GM19395 (cell line): ENCODE measurements around the gene CLDN14.

Experiments
- ATAC-seq: cut with Tn5 transposase; IDR thresholded peaks from one replicate; pipeline ENCODE4 v1.9.1; 2021; ENCODE audit warnings: mild to moderate bottlenecking, moderate library complexity; ENCODE audit not compliant: unreplicated experiment

CLDN14 gene, protein sequence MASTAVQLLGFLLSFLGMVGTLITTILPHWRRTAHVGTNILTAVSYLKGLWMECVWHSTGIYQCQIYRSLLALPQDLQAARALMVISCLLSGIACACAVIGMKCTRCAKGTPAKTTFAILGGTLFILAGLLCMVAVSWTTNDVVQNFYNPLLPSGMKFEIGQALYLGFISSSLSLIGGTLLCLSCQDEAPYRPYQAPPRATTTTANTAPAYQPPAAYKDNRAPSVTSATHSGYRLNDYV

DNA sequence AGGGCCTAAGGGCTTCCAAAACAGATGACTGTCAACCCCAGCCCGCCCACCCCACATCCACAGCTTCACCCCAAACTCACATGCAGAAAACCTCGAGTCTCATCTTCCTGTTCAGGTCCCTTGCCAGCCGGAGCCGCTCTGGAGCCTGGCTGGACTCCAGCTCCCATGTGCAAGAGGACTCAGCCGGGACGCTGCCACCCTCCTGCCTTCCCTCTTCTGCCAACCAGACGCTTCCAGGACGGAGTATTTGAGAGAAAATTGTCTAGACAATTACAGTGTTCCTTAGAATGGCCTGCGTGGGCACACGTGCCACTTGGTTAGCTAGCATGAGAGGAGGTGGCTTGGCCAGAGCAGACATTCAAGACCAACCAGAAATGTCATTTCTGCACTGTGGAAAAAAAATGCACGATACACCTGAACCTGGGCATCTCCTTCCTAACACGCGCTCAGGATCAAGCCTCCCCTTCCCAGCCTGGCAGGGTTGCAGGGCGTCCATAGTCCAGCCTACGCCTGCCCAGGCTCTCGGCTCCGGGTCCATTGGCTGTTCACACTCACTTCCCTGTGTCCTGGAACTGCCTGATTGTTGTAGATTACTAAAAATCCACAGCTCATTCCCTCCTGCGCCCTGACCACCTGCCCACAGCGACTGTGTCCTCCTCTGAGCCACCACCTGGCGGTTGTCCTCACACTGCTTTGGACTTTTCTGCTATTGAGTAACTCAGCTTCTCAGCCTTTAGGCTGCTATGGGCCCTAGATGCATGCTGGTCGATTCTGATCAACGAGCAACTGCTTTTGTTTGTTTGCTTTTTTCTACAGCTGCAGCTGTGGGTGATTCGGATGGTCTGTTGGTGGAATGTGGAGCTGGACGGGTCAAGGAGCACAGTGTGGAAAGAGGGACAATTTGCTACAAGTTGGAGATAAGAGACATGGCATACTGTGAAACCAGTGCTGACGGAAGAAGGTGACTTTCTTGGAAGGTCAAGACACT is at the start of gene CLDN14:
Gene CLDN14, minus strand, starts transcription at position 708 of the 988 bp plus-strand sequence. CDS start 18,427 bp downstream, outside the sequence.
- ATAC-seq = no peak

DNA sequence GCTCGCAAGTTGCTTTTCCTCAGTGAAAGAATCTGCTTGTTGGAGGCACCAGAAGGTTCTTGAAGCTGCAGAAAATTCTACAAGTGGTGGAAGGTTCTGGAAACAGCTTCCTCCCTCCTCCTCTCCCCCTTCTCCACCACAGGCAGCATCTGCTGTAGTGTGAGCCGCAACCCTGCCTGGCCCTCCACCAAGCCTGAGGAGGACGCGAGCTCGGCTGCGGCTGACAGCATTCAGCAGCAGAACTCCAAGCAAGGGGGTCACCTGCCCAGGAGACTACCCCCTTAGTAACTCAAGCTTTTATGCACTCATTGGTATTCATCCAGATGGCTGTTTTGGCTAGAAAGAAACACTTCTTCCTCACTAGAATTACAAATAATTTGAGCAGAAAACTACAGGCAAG is 48.8 kb upstream of the CLDN14 start:
- no peak for ATAC-seq

GRCh38 chr21:36527317-36527716 is 47.4 kb upstream of the CLDN14 start:
- ATAC-seq = no peak

DNA sequence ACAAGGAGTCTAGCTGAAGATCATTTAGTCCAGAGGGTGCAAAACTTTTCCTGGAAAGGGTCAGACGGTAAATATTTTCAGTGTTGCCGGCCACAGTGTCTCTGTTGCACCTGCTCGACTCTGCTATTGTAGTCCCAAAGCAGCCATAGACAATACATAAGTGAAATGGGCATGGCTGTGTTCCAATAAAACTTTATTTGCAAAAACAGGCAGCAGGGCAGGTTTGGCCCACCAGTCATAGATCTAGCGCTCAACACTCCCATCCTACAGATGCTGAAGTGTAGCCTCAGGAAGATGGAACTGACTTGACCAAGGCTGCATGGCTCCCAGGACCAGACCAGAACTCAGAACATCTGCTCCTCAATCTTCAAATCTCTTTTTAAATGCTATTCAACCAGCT is 46.2 kb upstream of the CLDN14 start:
- no peak for ATAC-seq

DNA sequence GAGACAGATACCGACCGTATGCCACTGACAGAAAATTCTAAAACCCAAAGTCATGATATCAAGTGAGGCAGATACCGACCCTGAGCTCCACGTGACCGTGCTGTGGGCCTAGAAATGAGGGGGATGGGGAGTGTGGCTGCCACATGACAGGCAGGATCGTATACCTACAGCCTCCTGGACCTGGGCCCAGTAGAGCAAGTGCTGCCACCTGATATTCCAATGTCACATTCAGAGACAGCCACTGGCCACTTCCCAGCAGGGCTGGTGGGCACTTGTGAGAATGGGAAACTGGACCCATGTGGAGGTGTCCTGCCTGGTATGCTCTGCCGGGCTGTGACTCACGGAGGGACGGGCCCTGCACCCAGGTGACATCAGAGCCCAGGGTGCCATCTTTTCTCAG is 44.6 kb upstream of the CLDN14 start:
- ATAC-seq = no peak

DNA sequence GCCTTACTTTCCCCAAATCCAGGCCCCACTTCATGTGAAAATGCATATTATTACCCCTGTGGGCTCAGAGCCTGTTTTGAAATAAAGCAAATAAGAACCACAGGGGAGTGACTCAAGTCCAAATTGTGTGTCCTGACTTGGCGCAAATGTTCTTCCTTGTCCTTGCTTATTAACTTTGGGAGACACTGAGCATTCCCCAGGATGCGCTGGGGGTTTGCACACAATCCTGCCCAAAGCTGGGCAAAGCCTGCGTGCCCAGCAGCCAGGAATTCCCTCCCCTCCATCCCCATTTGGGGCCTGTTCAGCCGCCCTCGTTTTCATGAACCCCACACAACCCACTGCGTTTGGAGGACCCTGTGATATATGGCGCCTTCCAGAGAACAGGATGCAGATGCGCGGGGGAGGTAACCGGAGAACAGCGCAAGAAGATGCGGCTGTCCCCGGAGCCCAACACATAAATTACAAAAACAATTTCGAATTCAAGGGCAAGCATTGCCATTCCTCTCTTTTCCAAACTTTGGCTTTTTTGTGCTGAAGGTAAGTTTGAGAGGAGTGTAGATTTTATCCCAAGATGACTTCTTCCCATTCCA is 42.4 kb upstream of the CLDN14 start:
- ATAC-seq = no peak

- no peak for ATAC-seq
Observed at GRCh38 chr21:36518883-36519492, 39.1 kb upstream of the CLDN14 start.

GRCh38 chr21:36517366-36518075 is 37.6 kb upstream of the CLDN14 start:
- ATAC-seq = no peak

DNA sequence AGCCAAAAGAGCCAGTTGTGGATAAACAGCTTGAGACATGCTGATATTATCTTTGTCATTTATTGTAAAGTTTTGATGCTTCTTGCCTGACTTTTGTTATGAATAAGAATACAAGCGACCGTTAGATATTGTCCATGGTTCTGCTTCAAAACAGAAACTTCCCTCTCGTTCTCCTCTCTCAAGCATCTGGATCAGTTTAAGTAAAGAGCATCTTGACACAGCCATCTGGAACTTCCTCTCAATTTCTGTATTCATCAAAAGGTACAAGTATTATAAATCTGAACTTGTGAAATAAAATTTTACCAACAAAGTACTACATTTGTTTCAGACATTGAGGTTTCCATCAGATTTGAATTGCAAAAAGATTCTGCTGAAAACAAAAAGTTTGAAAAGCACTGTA is 36.4 kb upstream of the CLDN14 start:
- no peak for ATAC-seq

DNA sequence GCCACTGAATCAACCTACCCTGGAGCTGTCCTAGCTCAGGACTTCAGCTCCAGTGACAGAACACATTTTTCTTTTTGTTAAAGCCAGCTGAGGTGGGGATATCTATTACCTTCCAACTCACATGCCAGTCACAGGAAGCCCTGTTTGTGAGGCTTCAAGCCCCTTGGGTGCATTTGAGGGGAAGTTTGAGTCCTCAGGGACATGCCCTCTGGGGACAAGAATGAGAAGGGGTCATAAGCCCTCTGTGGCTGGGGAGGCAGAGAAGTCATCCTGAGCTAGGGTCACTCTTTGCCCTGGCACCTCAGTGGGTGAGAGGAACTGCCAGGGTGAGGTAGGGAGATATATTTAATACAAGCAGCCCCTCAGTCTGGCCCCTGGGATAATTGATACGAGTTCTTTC is 33.5 kb upstream of the CLDN14 start:
- no peak for ATAC-seq

GRCh38 chr21:36512971-36513370 is 33.0 kb upstream of the CLDN14 start:
- no peak for ATAC-seq

- ATAC-seq = no peak
Observed at GRCh38 chr21:36511484-36512220, 31.7 kb upstream of the CLDN14 start.

- no peak for ATAC-seq
Observed at GRCh38 chr21:36510911-36511310, 31.0 kb upstream of the CLDN14 start.

GRCh38 chr21:36509973-36510664 is 30.2 kb upstream of the CLDN14 start:
- no peak for ATAC-seq

GRCh38 chr21:36508948-36509347 is 29.0 kb upstream of the CLDN14 start:
- ATAC-seq = no peak

DNA sequence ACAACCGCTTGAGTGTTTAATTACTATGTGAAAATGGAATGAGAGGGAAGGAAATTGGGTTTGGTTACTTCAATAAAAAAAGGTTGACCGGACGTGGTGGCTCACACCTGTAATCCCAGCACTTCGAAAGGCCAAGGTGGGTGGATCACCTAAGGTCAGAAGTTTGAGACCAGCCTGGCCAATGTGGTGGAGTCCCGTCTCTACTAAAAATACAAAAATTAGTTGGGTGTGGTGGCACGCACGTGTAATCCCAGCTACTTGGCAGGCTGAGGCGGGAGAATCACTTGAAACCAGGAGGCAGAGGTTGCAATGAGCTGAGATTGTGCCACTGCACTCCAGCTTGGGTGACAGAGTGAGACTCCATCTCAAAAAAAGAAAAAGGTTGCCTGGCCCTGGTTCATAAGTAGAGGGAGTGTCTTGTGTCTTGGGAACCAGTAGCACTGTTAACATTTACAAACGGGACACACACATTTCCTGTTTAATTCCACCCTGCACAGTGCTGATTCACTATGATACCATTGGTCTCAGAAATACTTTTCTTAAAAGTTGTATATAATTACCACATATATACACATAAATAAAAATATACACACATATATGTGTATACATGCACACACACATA is 27.6 kb upstream of the CLDN14 start:
- ATAC-seq = no peak

GRCh38 chr21:36506482-36506881 is 26.6 kb upstream of the CLDN14 start:
- ATAC-seq = no peak

DNA sequence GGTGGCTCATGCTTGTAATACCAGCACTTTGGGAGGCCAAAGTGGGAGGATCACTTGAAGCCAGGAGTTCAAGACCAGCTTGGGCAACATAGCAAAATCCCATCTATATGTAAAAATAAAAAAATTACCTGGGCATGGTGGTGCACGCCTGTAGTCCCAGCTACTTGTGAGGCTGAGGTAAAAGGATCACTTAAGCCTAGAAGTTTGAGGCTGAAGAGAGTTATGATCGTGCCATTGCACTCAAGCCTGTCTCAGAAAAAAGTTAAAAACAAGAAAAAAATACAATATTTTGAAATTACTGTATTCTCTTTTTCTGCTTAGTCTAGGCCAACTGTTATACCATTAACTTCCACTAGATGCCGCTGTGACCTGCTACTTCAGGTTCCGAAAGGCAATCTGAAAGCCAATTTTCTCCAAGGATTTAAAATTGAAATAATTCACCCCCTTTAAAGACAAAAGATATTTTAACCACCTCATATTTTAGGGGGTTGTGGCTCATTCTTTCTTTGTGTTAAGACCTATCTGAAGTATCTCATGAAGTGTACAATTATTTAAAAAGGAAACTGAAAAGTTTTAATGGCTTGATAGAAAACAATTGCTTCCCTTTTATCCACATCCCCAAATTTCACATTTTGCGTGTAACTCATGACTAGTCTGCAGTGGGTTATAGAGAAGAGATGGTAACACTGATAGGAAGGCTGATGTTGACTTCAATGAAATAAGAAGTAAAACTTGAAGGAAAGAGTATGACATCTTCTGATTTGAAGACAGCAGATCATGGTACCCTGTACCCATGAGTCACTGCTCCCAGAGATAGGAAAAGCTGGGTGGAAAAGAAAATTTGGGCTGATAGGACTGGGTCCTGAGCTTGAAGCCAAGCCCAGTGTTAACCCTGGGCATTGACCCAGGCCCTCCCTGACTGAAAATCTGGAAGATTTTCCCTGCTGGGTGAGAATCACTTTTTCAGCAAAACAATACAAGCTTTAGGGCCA is 24.4 kb upstream of the CLDN14 start:
- ATAC-seq = no peak
